COR-L47 (cell line): ENCODE results near the gene APOO.

Experiments
- DNase-seq: peaks from one replicate; lab custom pipeline; 2025; lab: John Stamatoyannopoulos, UW

Gene APOO

DNA sequence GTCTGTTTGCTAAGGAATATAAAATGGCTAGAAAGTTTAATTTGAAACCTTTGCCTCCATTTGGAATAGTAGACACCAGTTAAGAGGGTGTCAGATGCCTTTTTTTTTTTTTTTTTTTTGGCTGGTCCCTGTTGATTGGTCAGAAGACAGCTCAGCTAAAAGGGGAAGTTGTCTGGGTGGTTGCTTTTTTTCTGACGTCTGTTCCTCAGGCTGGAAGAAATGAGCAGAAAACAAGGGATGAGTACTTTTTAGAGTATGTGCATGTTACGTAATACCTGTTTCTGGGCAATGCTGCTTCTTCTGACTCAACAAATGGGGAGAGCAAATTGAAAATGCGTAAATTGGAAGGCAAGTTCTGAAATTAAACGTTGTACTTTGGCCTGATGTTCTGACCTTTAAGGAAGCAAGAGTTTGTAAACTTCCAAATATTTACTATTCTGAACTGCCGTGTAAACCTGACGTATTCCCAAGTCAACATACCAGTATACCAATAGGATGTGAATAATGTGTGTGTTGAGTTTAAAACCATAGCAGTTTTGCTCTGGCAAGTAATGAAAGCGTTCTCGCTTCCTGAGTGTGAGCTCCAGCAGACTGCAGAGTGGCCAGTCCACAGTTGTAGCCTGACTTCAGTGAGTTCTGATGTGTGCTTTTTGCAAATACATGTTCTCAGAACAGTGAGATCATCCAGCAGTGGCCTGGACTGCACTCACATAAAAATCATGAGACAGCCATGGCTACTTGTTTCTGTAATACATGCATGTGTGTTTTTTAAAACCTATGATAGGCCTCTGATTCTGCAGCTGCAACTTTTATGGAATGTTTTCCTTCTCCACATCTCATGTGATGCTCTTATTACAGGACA, 123.0 kb downstream of the APOO start:
- no peak for DNase-seq

DNA sequence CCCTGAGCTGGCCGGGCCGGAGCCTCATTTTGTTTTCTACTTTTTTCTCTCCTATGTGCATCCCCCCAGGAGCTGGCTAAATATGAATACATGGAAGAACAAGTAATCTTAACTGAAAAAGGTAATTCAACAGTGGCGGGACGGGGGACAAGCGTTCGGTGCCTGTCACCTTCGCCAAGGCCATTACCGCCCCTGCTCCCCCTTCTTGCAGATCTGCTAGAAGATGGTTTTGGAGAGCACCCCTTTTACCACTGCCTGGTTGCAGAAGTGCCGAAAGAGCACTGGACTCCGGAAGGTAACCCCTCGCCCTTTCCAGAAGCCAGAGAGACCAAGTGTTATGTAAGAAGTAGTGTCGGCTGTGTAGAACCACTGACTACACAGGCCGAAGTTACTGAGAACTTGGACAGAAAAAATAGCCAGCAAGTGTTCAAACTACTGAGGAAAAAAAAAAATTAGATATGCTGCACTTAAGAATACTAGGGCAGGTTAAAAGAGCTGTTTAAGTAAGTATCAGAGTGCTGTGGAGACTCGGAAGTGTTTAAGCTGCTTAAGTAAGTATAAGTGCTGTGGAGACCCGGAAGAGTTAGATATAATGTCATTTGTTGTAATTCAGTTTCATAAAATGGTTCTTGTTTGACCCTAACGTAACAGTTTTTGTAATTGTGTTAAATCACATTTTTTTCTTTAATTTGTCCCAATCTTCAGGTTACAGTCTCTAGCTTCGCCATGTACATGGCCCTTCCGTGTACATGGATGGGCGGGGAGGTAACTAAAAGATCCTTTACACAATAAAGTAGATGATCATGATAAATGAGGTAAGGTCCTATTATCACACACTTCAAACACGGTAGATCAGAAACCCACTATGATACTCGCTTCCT, 123.9 kb downstream of the APOO start:
- DNase-seq, result no peak
